H1 (cell line): ENCODE measurements around the gene CHST11. TPM values are rescaled to one million over a fixed set of nuclear protein-coding genes. Genes with fewer than 3 reads are reported as not detected.

Source experiments
- CTCF ChIA-PET: fragments of 300-600 bp; sonication (Branson Sonifier 250); formaldehyde crosslinking; loops from one replicate; lab custom pipeline; 2021; ENCODE audit not compliant: partially characterized antibody; lab: Charles Lee
- POLR2A ChIA-PET: fragments of 300-600 bp; sonication (Branson Sonifier 250); formaldehyde crosslinking; loops from one replicate; lab custom pipeline; 2021; ENCODE audit warnings: inconsistent platforms; ENCODE audit not compliant: partially characterized antibody; lab: Charles Lee
- DNase-seq, 2 experiments: peaks; one replicate each; pipeline versions ENCODE4 v3.0.0 to v3.0.0-alpha.2; 2010 to 2022; ENCODE audit warnings: low spot score in 2 of 2, low read depth in 1 of 2, mixed read lengths in 1 of 2
- FAIRE-seq: peaks from 2 replicates; lab custom pipeline; 2011; peaks lifted over from hg19 to GRCh38; lab: Jason Lieb, UNC
- H2AFZ ChIP-seq: 2 replicates; pipeline ENCODE4 v1.8.1; 2012; ENCODE audit warnings: low read length, inconsistent platforms
- H2AK5ac ChIP-seq: 2 replicates; pipeline ENCODE4 v1.6.1; 2013; ENCODE audit warnings: low read depth, low read length
- H2BK120ac ChIP-seq: replicated peaks from 2 replicates; pipeline ENCODE3; 2013; ENCODE audit warnings: low read depth, low read length, inconsistent platforms
- H2BK12ac ChIP-seq: 2 replicates; pipeline ENCODE4 v1.6.1; 2013; ENCODE audit warnings: low read depth, low read length
- H2BK15ac ChIP-seq: 2 replicates; pipeline ENCODE4 v1.6.1; 2013; ENCODE audit warnings: low read length
- H2BK20ac ChIP-seq: 2 replicates; pipeline ENCODE4 v1.6.1; 2013; ENCODE audit warnings: low read length
- H2BK5ac ChIP-seq: 2 replicates; pipeline ENCODE4 v1.6.1; 2013; ENCODE audit warnings: low read depth, low read length
- H3K14ac ChIP-seq: 2 replicates; pipeline ENCODE4 v1.6.1; 2013; ENCODE audit warnings: inconsistent platforms; ENCODE audit not compliant: insufficient read length
- H3K18ac ChIP-seq: 2 replicates; pipeline ENCODE4 v1.6.1; 2013; ENCODE audit warnings: low read length; ENCODE audit errors: extremely low read depth
- H3K23ac ChIP-seq: 2 replicates; pipeline ENCODE4 v1.6.1; 2013; ENCODE audit warnings: inconsistent platforms; ENCODE audit not compliant: insufficient read length
- H3K23me2 ChIP-seq: 2 replicates; pipeline ENCODE4 v1.6.1; 2013; ENCODE audit warnings: low read depth, low read length
- H3K27ac ChIP-seq: 2 replicates; pipeline ENCODE4 v1.6.1; 2011; ENCODE audit warnings: low read depth, low read length, inconsistent platforms
- H3K27me3 ChIP-seq, 4 experiments: replicated peaks in 1 of 4; 1 replicate in 1 of 4; 2 replicates in 3 of 4; pipeline versions ENCODE4 v1.6.1 to v1.8.1; 2011 to 2013; ENCODE audit warnings: low read length in 3 of 4, mild to moderate bottlenecking in 3 of 4, inconsistent platforms in 2 of 4, mixed read lengths in 2 of 4, moderate library complexity in 1 of 4; ENCODE audit not compliant: control insufficient read depth in 3 of 4, insufficient read depth in 3 of 4; ENCODE audit errors: extremely low read depth in 1 of 4
- H3K36me3 ChIP-seq, 4 experiments: 2 replicates each; pipeline versions ENCODE4 v1.6.1 to v1.8.1; 2011 to 2013; ENCODE audit warnings: mild to moderate bottlenecking in 4 of 4, low read length in 3 of 4, moderate library complexity in 2 of 4, control low read depth in 1 of 4, inconsistent platforms in 1 of 4; ENCODE audit not compliant: insufficient read depth in 4 of 4, control insufficient read depth in 2 of 4
- H3K4ac ChIP-seq: replicated peaks from 2 replicates; pipeline ENCODE3; 2013; ENCODE audit warnings: low read length, low read depth, mixed read lengths, inconsistent platforms; ENCODE audit not compliant: insufficient read length
- H3K4me1 ChIP-seq, 4 experiments: replicated peaks in 1 of 4; 1 replicate in 1 of 4; 2 replicates in 3 of 4; pipeline versions ENCODE4 v1.6.1 to v1.8.1; 2011 to 2013; ENCODE audit warnings: low read length in 3 of 4, inconsistent platforms in 2 of 4, mixed read lengths in 1 of 4; ENCODE audit not compliant: insufficient read depth in 4 of 4, control insufficient read depth in 3 of 4
- H3K4me2 ChIP-seq, 2 experiments: 2 replicates each; pipeline versions ENCODE4 v1.6.1 to v1.8.1; 2011 to 2013; ENCODE audit warnings: low read depth in 2 of 2, low read length in 2 of 2, control low read depth in 1 of 2, inconsistent platforms in 1 of 2, mild to moderate bottlenecking in 1 of 2; ENCODE audit not compliant: insufficient read depth in 1 of 2
- H3K4me3 ChIP-seq, 4 experiments: fragments of 200-600, 300-600 bp in 1 of 4; sonication (generic), shearing (Covaris generic), sonication (Bioruptor Twin) in 1 of 4; 2 replicates each; pipeline versions ENCODE4 v1.5.1 to v1.8.1; 2011 to 2016; ENCODE audit warnings: low read length in 4 of 4, low read depth in 3 of 4, control low read depth in 2 of 4, inconsistent platforms in 2 of 4, mild to moderate bottlenecking in 2 of 4, mixed read lengths in 1 of 4, moderate library complexity in 1 of 4; ENCODE audit not compliant: insufficient read depth in 2 of 4; ENCODE audit errors: extremely low read depth in 1 of 4
- H3K56ac ChIP-seq: replicated peaks from 2 replicates; pipeline ENCODE3; 2013; ENCODE audit warnings: low read depth, mild to moderate bottlenecking, mixed read lengths, low read length, inconsistent platforms; ENCODE audit not compliant: insufficient read length
- H3K79me1 ChIP-seq: 2 replicates; pipeline ENCODE4 v1.6.1; 2013; ENCODE audit warnings: low read depth, low read length, control low read depth
- H3K79me2 ChIP-seq, 2 experiments: 2 replicates each; pipeline versions ENCODE4 v1.6.1 to v1.8.1; 2012 to 2013; ENCODE audit warnings: low read length in 2 of 2, mild to moderate bottlenecking in 2 of 2, inconsistent platforms in 1 of 2; ENCODE audit not compliant: insufficient read depth in 2 of 2, control insufficient read depth in 1 of 2
- H3K9ac ChIP-seq, 4 experiments: replicated peaks in 1 of 4; 1 replicate in 1 of 4; 2 replicates in 3 of 4; pipeline versions ENCODE4 v1.6.1 to v1.8.1; 2011 to 2013; ENCODE audit warnings: low read depth in 3 of 4, low read length in 3 of 4, control low read depth in 2 of 4, mild to moderate bottlenecking in 2 of 4, moderate library complexity in 2 of 4, inconsistent platforms in 1 of 4; ENCODE audit errors: extremely low read depth in 1 of 4
- H3K9me3 ChIP-seq, 2 experiments: 2 replicates each; pipeline versions ENCODE4 v1.6.1 to v1.8.1; 2012 to 2013; ENCODE audit warnings: mild to moderate bottlenecking in 2 of 2, moderate library complexity in 2 of 2, control low read depth in 1 of 2, inconsistent platforms in 1 of 2, low read depth in 1 of 2, low read length in 1 of 2, mixed read lengths in 1 of 2; ENCODE audit not compliant: insufficient read depth in 2 of 2
- H4K20me1 ChIP-seq, 2 experiments: replicated peaks in 1 of 2; 2 replicates each; pipeline versions ENCODE3 to v1.8.1; 2011 to 2013; ENCODE audit warnings: inconsistent platforms in 2 of 2, low read length in 2 of 2, mild to moderate bottlenecking in 1 of 2; ENCODE audit not compliant: insufficient read depth in 2 of 2, control insufficient read depth in 1 of 2
- H4K5ac ChIP-seq: 2 replicates; pipeline ENCODE4 v1.6.1; 2013; ENCODE audit warnings: low read length, low read depth, mixed read lengths, inconsistent platforms; ENCODE audit not compliant: insufficient read length
- H4K8ac ChIP-seq: 2 replicates; pipeline ENCODE4 v1.8.0; 2013; ENCODE audit warnings: mild to moderate bottlenecking, moderate library complexity, low read length, inconsistent platforms; ENCODE audit not compliant: insufficient read depth; ENCODE audit errors: extremely low read depth
- H4K91ac ChIP-seq: replicated peaks from 2 replicates; pipeline ENCODE3; 2013; ENCODE audit warnings: low read length, mixed read lengths, inconsistent platforms; ENCODE audit not compliant: insufficient read length
- CBX8 ChIP-seq: fragments of 300-800, 300-1000 bp; sonication (generic); IDR thresholded peaks from 2 replicates; pipeline ENCODE4 v1.7.1; 2016; ENCODE audit warnings: low read depth, low read length, borderline replicate concordance
- CHD1 ChIP-seq: IDR thresholded peaks from 2 replicates; pipeline ENCODE4 v1.6.1; 2012; ENCODE audit warnings: low read depth, low read length, improper control_type of control experiment
- CHD2 ChIP-seq: IDR thresholded peaks from 2 replicates; pipeline ENCODE4 v1.6.1; 2012; ENCODE audit warnings: low read length, improper control_type of control experiment
- EZH2 ChIP-seq: fragments of 200-600 bp; sonication (generic); IDR thresholded peaks from 2 replicates; pipeline ENCODE4 v1.7.1; 2012; ENCODE audit warnings: low read depth, mild to moderate bottlenecking, moderate library complexity, low read length, inconsistent platforms; ENCODE audit not compliant: severe bottlenecking
- POLR2A ChIP-seq, 2 experiments: IDR thresholded peaks; 1 replicate in 1 of 2; 2 replicates in 1 of 2; pipeline ENCODE4 v1.6.1; 2011; ENCODE audit warnings: low read depth in 2 of 2, low read length in 2 of 2, mild to moderate bottlenecking in 2 of 2; ENCODE audit errors: control extremely low read depth in 1 of 2
- POU5F1 ChIP-seq: IDR thresholded peaks from 2 replicates; pipeline ENCODE4 v1.6.1; 2011; ENCODE audit warnings: low read depth, mild to moderate bottlenecking, low read length, moderate library complexity
- RBBP5 ChIP-seq: IDR thresholded peaks from 2 replicates; pipeline ENCODE4 v1.7.1; 2012; ENCODE audit warnings: low read depth, mild to moderate bottlenecking, inconsistent platforms, low read length, moderate library complexity, borderline replicate concordance
- SAP30 ChIP-seq: fragments of 300-600 bp; sonication (generic); IDR thresholded peaks from 2 replicates; pipeline ENCODE4 v1.7.1; 2012; ENCODE audit warnings: low read length, moderate library complexity, mild to moderate bottlenecking, inconsistent platforms; ENCODE audit not compliant: insufficient read depth, insufficient replicate concordance
- SIN3A ChIP-seq, 2 experiments: IDR thresholded peaks in 1 of 2; conservative IDR thresholded peaks in 1 of 2; 2 replicates each; pipeline ENCODE4 v1.6.1; 2011 to 2012; ENCODE audit warnings: low read length in 2 of 2, improper control_type of control experiment in 1 of 2, low read depth in 1 of 2, mild to moderate bottlenecking in 1 of 2
- SIRT6 ChIP-seq: IDR thresholded peaks from one replicate; pipeline ENCODE4 v1.7.1; 2012; ENCODE audit warnings: low read length, inconsistent platforms
- SUZ12 ChIP-seq: fragments of 200-600 bp; sonication (generic); IDR thresholded peaks from 2 replicates; pipeline ENCODE4 v1.6.1; 2012; ENCODE audit warnings: mild to moderate bottlenecking, inconsistent platforms, low read length, moderate library complexity, mixed read lengths
- WGBS, 2 experiments: shearing (Covaris generic) in 1 of 2; methylation state at CpG; one replicate each; pipeline versions ENCODE4 v1.1.6 to v1.1.7; 2013 to 2015; ENCODE audit warnings: low lambda C conversion rate in 2 of 2, mixed read lengths in 2 of 2, inconsistent platforms in 1 of 2, low coverage in 1 of 2, missing lambda C conversion rate in 1 of 2; ENCODE audit not compliant: insufficient replicate concordance in 2 of 2, insufficient coverage in 1 of 2, insufficient read length in 1 of 2; ENCODE audit errors: extremely low coverage in 1 of 2, missing lambda C conversion rate in 1 of 2; 5-methylcytosine and 5-hydroxymethylcytosine counted together
- polyA plus RNA-seq, 7 experiments: library from polyadenylated mRNA; depleted of rRNA in 3 of 7; stranded (reverse) in 5 of 7; unstranded in 2 of 7; fragments of >200 nt in 5 of 7; fragments of 200-250 nt in 2 of 7; gene quantifications; 1 replicate in 5 of 7; 2 replicates in 1 of 7; 4 replicates in 1 of 7; pipeline versions ENCODE4 v1.2.1 to v1.2.3, GENCODE V29; 2011 to 2013; ENCODE audit warnings: missing spikeins in 2 of 7, mixed read lengths in 2 of 7
- total RNA-seq: library from RNA; stranded (reverse); fragmentation: NEBNext Ultra II Directional; extraction: Animal tissue kit (Norgen Biotek cat#: 25700); gene quantifications from 2 replicates; pipeline ENCODE4 v1.2.1, GENCODE V29; 2021

CHST11 gene
- total and polyA plus RNA-seq, 2 of the 8 experiments (the other 6 are each of a cell fraction or from before 2014, with no cell fraction given), result 14.4 to 20.8 TPM

DNA sequence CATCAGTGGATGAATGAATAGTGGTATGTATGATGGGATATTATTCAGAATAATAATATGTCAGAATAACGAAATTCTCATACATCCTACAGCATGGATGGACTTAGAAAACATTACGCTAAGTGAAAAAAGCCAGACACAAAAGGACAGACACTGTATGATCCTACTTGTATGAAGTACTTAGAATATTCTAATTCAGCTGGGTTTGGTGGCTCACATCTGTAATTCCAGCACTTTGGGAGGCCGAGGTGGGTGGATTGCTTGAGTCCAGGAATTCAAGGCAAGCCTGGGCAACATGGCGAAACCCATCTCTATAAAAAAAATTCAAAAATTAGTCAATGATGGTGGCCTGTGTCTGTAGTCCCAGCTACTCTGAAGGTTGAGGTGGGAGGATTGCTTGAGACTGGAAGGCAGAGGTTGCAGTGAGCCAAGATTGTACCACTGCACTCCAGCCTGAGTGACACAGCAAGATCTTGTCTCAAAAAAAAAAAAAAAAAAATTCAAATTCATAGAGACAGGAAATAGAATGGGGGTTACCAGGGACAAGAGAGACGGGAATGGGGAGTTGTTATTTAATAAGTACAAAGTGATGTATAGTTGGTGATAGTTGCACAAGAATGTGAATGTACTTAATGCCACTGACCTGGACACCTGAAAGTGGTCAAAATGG is 132.3 kb downstream of the CHST11 start:
- Histone ChIP-seq H3K18ac (no peak overlapping the region), H2BK15ac (no peak overlapping the region), H3K79me1 (no peaks in the 10 kb centered on the region; the same call in 1 of the 2 replicates), H3K4ac (no peak overlapping the region), H3K79me2 (no peaks in the 10 kb centered on the region), H3K14ac (no peak overlapping the region), H2AK5ac (0 out of 2 replicates have a peak overlapping the region, but pooled peaks have one; percentile 39), H2BK120ac (no peak overlapping the region), H3K4me3 (no peak overlapping the region), H4K8ac (no peak overlapping the region), H4K20me1 (no peaks in the 10 kb centered on the region), H3K56ac (no peak overlapping the region), H3K36me3 (no peaks in the 10 kb centered on the region), H3K9me3 (no peaks in the 10 kb centered on the region), H4K5ac (no peak overlapping the region), H3K27ac (no peak overlapping the region), H4K91ac (no peak overlapping the region), H2BK20ac (no peak overlapping the region), H2BK5ac (no peak overlapping the region), H3K23me2 (peaks cover 1% of the 10 kb centered on the region; the same call in 1 of the 2 replicates), H3K23ac (no peak overlapping the region), H3K4me1 (no peaks in the 10 kb centered on the region; a peak in 1 of 7 replicates), H2BK12ac (no peak overlapping the region), H3K9ac (no peak overlapping the region), H2AFZ (no peak overlapping the region), H3K4me2 (no peak overlapping the region), H3K27me3 (no peaks in the 10 kb centered on the region)
- 81% methylated on average over 5 of the region's 5 CpGs; no CpG with 5 or more reads in 1 of the 2 experiments for WGBS, 2 experiments
- DNase-seq (no peak), FAIRE-seq (no peak)
- ChIA-PET CTCF (interaction anchor here (0.6 kb wide), 2 partner anchors 18 to 247 kb away, joined by 3 to 4 read pairs; no protein-coding TSS in a partner anchor), POLR2A (no interaction called here)
- TF ChIP-seq POLR2A (IDR thresholded peaks at IDR 0.05; ENCODE audit: control extremely low read depth in 1 of 2, low read depth in 2 of 2, low read length in 2 of 2) (no peak), CHD1 (no peak), SIRT6 (no peak), RBBP5 (no peak), SIN3A (conservative IDR thresholded peaks at IDR 0.05 in 1 of 2, IDR thresholded peaks at IDR 0.05 in 1 of 2; ENCODE audit: low read depth in 1 of 2, low read length in 2 of 2) (no peak), CHD2 (no peak), SAP30 (no peak), CBX8 (no peak), POU5F1 (no peak), EZH2 (no peak), SUZ12 (no peak)
